ENCODE results near the gene ACOT11.
"Not testable (repeated sequence)": the region's sequence is repeated elsewhere in the genome, so short reads cannot be mapped to it uniquely, and the experiment has no call there.

The ACOT11 gene

GRCh38 chr1:54547601-54548388, at the start of gene ACOT11:
TSS of gene ACOT11 (plus strand) at chr1:54548228. CDS start at chr1:54548310, 82 bp downstream.
- DNase-seq: peak; percentile 73

GRCh38 chr1:54498383-54499096, 49.5 kb upstream of the ACOT11 start:
- no peak for DNase-seq

- DNase-seq: no peak
These were observed 49.0 kb upstream of the ACOT11 start for GRCh38 chr1:54499097-54499359.

GRCh38 chr1:54499360-54500106, 48.5 kb upstream of the ACOT11 start:
- no peak for DNase-seq

GRCh38 chr1:54500107-54500431, 48.0 kb upstream of the ACOT11 start:
- DNase-seq: no peak

GRCh38 chr1:54501849-54502248, 46.2 kb upstream of the ACOT11 start:
- no peak for DNase-seq

- no peak for DNase-seq
These were observed 45.7 kb upstream of the ACOT11 start for GRCh38 chr1:54502342-54502741.

GRCh38 chr1:54506594-54506993, 41.4 kb upstream of the ACOT11 start:
- no peak for DNase-seq

GRCh38 chr1:54507033-54507870, 40.8 kb upstream of the ACOT11 start:
- no peak for DNase-seq

GRCh38 chr1:54510715-54511270, 37.2 kb upstream of the ACOT11 start:
- DNase-seq: no peak

- DNase-seq: not testable (repeated sequence)
These were observed 34.0 kb upstream of the ACOT11 start for GRCh38 chr1:54513921-54514580.

- DNase-seq: no peak
These were observed 31.6 kb upstream of the ACOT11 start for GRCh38 chr1:54516249-54516920.

GRCh38 chr1:54517496-54517895, 30.5 kb upstream of the ACOT11 start:
- DNase-seq: no peak

GRCh38 chr1:54518489-54518888, 29.5 kb upstream of the ACOT11 start:
- DNase-seq: no peak

GRCh38 chr1:54519709-54520108, 28.3 kb upstream of the ACOT11 start:
- no peak for DNase-seq

GRCh38 chr1:54520631-54521321, 27.3 kb upstream of the ACOT11 start:
- no peak for DNase-seq

GRCh38 chr1:54526565-54526964, 21.5 kb upstream of the ACOT11 start:
- DNase-seq: not testable (repeated sequence)

- DNase-seq: no peak
These were observed 19.4 kb upstream of the ACOT11 start for GRCh38 chr1:54528613-54529012.

GRCh38 chr1:54532033-54532432, 16.0 kb upstream of the ACOT11 start:
- no peak for DNase-seq

- DNase-seq: not testable (repeated sequence)
These were observed 11.4 kb upstream of the ACOT11 start for GRCh38 chr1:54536656-54537055.

- DNase-seq: no peak
These were observed 10.4 kb upstream of the ACOT11 start for GRCh38 chr1:54537611-54538010.
